Naive thymus-derived CD4-positive, alpha-beta T cell (primary cell): ENCODE measurements around the gene RBM23. TPM values are rescaled to one million over a fixed set of nuclear protein-coding genes. Genes with fewer than 3 reads are reported as not detected.

Experiments
- ATAC-seq: fragments of 150-1000 bp; cut with Tn5 transposase; 2 replicates; pipeline ENCODE4 v1.10.0; 2021; ENCODE audit warnings: mild to moderate bottlenecking, moderate library complexity
- CTCF ChIA-PET: fragments of 350-600 bp; sonication (Branson Sonifier 250); formaldehyde crosslinking; loops from one replicate; lab custom pipeline; 2021; ENCODE audit warnings: antibody characterized with exemption; lab: Charles Lee
- POLR2A ChIA-PET: fragments of 350-600 bp; sonication (Branson Sonifier 250); formaldehyde crosslinking; loops from one replicate; lab custom pipeline; 2021; ENCODE audit warnings: antibody characterized with exemption, inconsistent platforms; lab: Charles Lee
- DNase-seq, 9 donors: peaks; one replicate each; pipeline versions ENCODE4 v3.0.0 to v3.0.0-alpha.2; 2020 to 2022; ENCODE audit warnings: mixed read lengths in 1 of 9
- H3K27ac ChIP-seq: one replicate; pipeline ENCODE4 v1.7.0; 2013; ENCODE audit warnings: mild to moderate bottlenecking, low read depth, low read length, moderate library complexity
- H3K27me3 ChIP-seq, 2 donors: one replicate each; pipeline ENCODE4 v1.7.0; 2013; ENCODE audit warnings: low read length in 2 of 2, mild to moderate bottlenecking in 2 of 2, moderate library complexity in 2 of 2; ENCODE audit not compliant: control insufficient read depth in 2 of 2, insufficient read depth in 2 of 2
- H3K36me3 ChIP-seq, 3 experiments: 1 replicate in 2 of 3; 2 replicates in 1 of 3; pipeline ENCODE4 v1.7.0; 2013; ENCODE audit warnings: low read length in 3 of 3, mild to moderate bottlenecking in 3 of 3, moderate library complexity in 1 of 3; ENCODE audit not compliant: insufficient read depth in 3 of 3, control insufficient read depth in 2 of 3
- H3K4me1 ChIP-seq, 2 donors: one replicate each; pipeline ENCODE4 v1.7.0; 2013; ENCODE audit warnings: low read length in 2 of 2, mild to moderate bottlenecking in 2 of 2, moderate library complexity in 1 of 2; ENCODE audit not compliant: control insufficient read depth in 2 of 2, insufficient read depth in 2 of 2
- H3K4me3 ChIP-seq: 2 replicates; pipeline ENCODE4 v1.7.0; 2013; ENCODE audit warnings: mild to moderate bottlenecking, low read length
- H3K9me3 ChIP-seq, 3 experiments: 1 replicate in 2 of 3; 2 replicates in 1 of 3; pipeline ENCODE4 v1.7.0; 2013; ENCODE audit warnings: low read length in 3 of 3; ENCODE audit not compliant: control insufficient read depth in 2 of 3
- H3K27ac Mint-ChIP-seq, 9 donors: one replicate each; pipeline ENCODE4 v1.8.0; 2020 to 2022; ENCODE audit warnings: mixed read lengths in 9 of 9, mild to moderate bottlenecking in 8 of 9, moderate library complexity in 5 of 9, inconsistent platforms in 2 of 9
- H3K27me3 Mint-ChIP-seq, 5 donors: one replicate each; pipeline ENCODE4 v1.8.0; 2021 to 2022; ENCODE audit warnings: mixed read lengths in 5 of 5, mild to moderate bottlenecking in 1 of 5
- H3K36me3 Mint-ChIP-seq, 5 donors: one replicate each; pipeline ENCODE4 v1.8.0; 2020 to 2022; ENCODE audit warnings: mixed read lengths in 5 of 5, mild to moderate bottlenecking in 3 of 5, inconsistent platforms in 1 of 5
- H3K4me1 Mint-ChIP-seq, 7 donors: one replicate each; pipeline ENCODE4 v1.8.0; 2020 to 2022; ENCODE audit warnings: mixed read lengths in 7 of 7, mild to moderate bottlenecking in 3 of 7, inconsistent platforms in 1 of 7
- H3K4me3 Mint-ChIP-seq, 10 donors: one replicate each; pipeline ENCODE4 v1.8.0; 2020 to 2022; ENCODE audit warnings: mild to moderate bottlenecking in 10 of 10, mixed read lengths in 10 of 10, moderate library complexity in 6 of 10, inconsistent platforms in 2 of 10
- H3K9me3 Mint-ChIP-seq, 11 donors: one replicate each; pipeline ENCODE4 v1.8.0; 2020 to 2022; ENCODE audit warnings: mixed read lengths in 11 of 11, mild to moderate bottlenecking in 4 of 11, inconsistent platforms in 1 of 11, moderate library complexity in 1 of 11
- intact Hi-C, 2 donors: fragments of 100-400 bp; cut with micrococcal nuclease; formaldehyde crosslinking; loops; one replicate each; pipeline ENCODE4 v1.15.1; 2023
- polyA plus RNA-seq, 2 donors: library from polyadenylated mRNA; unstranded; fragments of 300-500 nt; fragmentation: Illumina TruSeq; gene quantifications; one replicate each; pipeline ENCODE4 v1.2.3, GENCODE V29; 2021
- total RNA-seq, 6 experiments: library from RNA in 5 of 6; stranded (reverse) in 5 of 6; gene quantifications; 1 replicate in 5 of 6; 2 replicates in 1 of 6; pipeline ENCODE4 v1.2.3 and lab custom pipeline; 2021 to 2026

RBM23 gene
- total and polyA plus RNA-seq, 7 experiments from 2014 or later = 51.2 to 140 (median 95.3) TPM

DNA sequence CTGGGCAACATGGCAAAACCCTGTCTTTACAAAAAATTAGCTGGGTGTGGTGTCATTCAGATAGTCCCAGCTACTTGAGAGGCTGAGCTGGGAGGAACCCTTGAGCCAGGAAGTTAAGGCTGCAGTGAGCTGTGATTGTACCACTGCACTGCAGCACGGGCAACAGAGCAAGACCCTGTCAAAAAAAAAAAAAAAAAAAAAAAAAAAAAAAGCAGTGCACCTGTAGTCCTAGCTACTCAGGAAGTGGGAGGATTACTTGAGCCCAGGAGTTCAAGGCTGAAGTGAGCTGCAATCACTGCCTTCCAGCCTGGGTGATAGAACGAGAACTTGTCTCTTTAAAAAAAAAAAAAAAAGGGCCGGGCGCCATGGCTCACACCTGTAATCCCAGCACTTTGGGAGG, 30.3 kb downstream of the RBM23 start:
- POLR2A ChIA-PET = interaction anchor here (0.7 to 10.6 kb wide), 9 partner anchors 8 to 1046 kb away, joined by 3 to 145 read pairs (median 5); partner anchors contain the start of genes DAD1, LRP10 and RBM23

DNA sequence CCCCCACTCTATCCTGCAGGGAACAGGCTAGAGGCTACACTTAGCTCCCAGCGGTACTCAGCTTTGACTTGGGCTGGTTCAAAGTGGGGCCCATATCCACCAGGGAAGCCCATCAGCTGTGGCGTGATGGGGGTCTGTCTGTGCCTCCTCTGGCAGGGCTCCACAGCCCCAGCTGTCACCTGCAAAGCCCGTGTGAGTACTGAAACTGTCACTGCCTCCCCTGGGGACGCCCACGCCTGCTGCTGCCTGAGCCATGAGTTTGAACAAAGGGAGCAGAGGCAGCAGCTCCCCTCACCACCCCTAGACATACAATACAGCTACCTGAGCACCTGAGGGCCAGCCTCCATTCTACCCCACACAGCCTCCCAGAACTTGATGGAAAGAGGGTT, 31.0 kb downstream of the RBM23 start:
- ATAC-seq = peak; percentile 18

More for the DNA sequence above, 30.3 kb downstream of the RBM23 start:
- intact Hi-C loops = loop anchor here (1.0 to 5.0 kb wide), 2 partner anchors 31 to 61 kb away; partner anchors contain the start of genes MRPL52 (in 1 of the 2) and RBM23 (in 1 of the 2)
- no peaks in the 10 kb centered on the region for H3K36me3 ChIP-seq
- CTCF ChIA-PET = interaction anchor here (0.6 to 8.0 kb wide), 13 partner anchors 8 to 944 kb away, joined by 3 to 75 read pairs (median 5); partner anchors contain the start of genes LRP10 and RBM23
- peak overlapping the region; percentile 75 for H3K27ac ChIP-seq
- DNase-seq = peak in 5 of 9 donors; percentile 14 to 48 (median 29)
- H3K4me3 ChIP-seq = peak overlapping the region; percentile 77
- H3K27me3 ChIP-seq = no peaks in the 10 kb centered on the region
- no peak for ATAC-seq
- H3K36me3 Mint-ChIP-seq = peaks cover 0 to 15% (median 8%) of the 10 kb centered on the region in 5 donors
- peaks cover 0 to 16% (median 0%) of the 10 kb centered on the region in 5 donors for H3K27me3 Mint-ChIP-seq
- H3K4me1 ChIP-seq = peaks cover 21 to 47% of the 10 kb centered on the region in 2 donors
- peak overlapping the region; percentile 42 to 98 (median 96) for H3K27ac Mint-ChIP-seq
- H3K4me1 Mint-ChIP-seq = peaks cover 34 to 61% (median 53%) of the 10 kb centered on the region in 7 donors
- no peaks in the 10 kb centered on the region for H3K9me3 Mint-ChIP-seq
- H3K4me3 Mint-ChIP-seq = peak overlapping the region; percentile 33 to 100 (median 92)
- H3K9me3 ChIP-seq = no peaks in the 10 kb centered on the region

DNA sequence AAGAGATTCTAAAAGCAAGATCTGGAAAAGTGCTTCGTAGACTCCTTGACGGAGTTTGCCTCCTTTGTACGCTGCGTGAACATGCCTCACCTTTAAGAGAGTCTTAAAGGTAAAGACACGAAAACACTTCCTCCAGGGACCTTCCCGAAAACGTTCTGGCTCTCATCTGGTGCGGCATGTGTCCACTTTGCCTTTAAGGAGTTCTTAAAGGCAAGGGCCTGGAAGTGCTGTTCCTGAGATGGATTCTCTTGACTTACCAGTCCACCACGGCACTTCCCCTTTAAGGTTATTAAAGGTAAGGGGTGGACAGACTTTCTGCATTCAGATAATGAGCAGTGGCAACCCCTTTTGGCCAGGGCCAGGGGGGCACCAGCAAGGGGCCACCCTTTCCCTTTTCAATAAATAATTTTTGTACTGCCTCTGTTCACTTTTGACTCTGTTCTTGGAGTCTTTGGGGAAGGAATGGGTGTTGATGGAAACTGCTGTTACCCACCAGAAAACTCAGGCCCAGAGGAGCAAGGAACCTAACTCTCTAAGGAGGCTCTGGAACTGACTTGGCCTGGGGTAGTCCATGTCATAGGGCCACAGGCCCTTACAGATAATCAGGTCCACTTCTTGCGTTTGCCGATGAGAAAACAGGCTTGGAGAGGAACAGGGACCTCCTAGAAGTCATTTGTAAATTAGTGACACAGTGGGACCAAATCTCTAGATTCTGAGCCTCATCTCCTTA, 31.5 kb downstream of the RBM23 start:
- peaks cover 0 to 21% (median 0%) of the 10 kb centered on the region in 5 donors for H3K27me3 Mint-ChIP-seq
- DNase-seq (peak in 6 of 9 donors; percentile 6 to 56 (median 41)), ATAC-seq (peak; percentile 47)
- peaks cover 37 to 72% (median 65%) of the 10 kb centered on the region in 7 donors for H3K4me1 Mint-ChIP-seq
- no peaks in the 10 kb centered on the region for H3K9me3 Mint-ChIP-seq
- H3K4me3 Mint-ChIP-seq = peak overlapping the region; percentile 88 to 100 (median 92)
- peak overlapping the region; percentile 85 to 98 (median 96) for H3K27ac Mint-ChIP-seq
- peaks cover 21 to 53% of the 10 kb centered on the region in 2 donors for H3K4me1 ChIP-seq
- POLR2A ChIA-PET = interaction anchor here (1.2 to 10.6 kb wide), 8 partner anchors 9 to 317 kb away, joined by 3 to 145 read pairs (median 4); partner anchors contain the start of genes DAD1, LRP10 and PRMT5
- H3K9me3 ChIP-seq = no peaks in the 10 kb centered on the region
- H3K36me3 ChIP-seq = no peaks in the 10 kb centered on the region
- CTCF ChIA-PET = interaction anchor here (0.7 to 8.0 kb wide), 6 partner anchors 15 to 408 kb away, joined by 3 to 75 read pairs (median 9); partner anchors contain the start of genes LRP10 and RBM23
- peak overlapping the region; percentile 77 for H3K4me3 ChIP-seq
- H3K36me3 Mint-ChIP-seq = peaks cover 0 to 10% (median 5%) of the 10 kb centered on the region in 5 donors
- H3K27ac ChIP-seq = peak overlapping the region; percentile 75
- intact Hi-C loops = loop anchor here (1.0 to 5.0 kb wide), 6 partner anchors 13 to 121 kb away; partner anchors contain the start of genes LRP10 (in 1 of the 2), MRPL52 (in 1 of the 2), OXA1L (in 1 of the 2) and PRMT5 (in 1 of the 2)
- H3K27me3 ChIP-seq = no peaks in the 10 kb centered on the region

More for the DNA sequence above, 31.0 kb downstream of the RBM23 start:
- peaks cover 37 to 68% (median 59%) of the 10 kb centered on the region in 7 donors for H3K4me1 Mint-ChIP-seq
- Histone ChIP-seq H3K4me3 (peak overlapping the region; percentile 77), H3K4me1 (peaks cover 21 to 53% of the 10 kb centered on the region in 2 donors), H3K27me3 (no peaks in the 10 kb centered on the region), H3K36me3 (no peaks in the 10 kb centered on the region), H3K27ac (peak overlapping the region; percentile 75), H3K9me3 (no peaks in the 10 kb centered on the region)
- peak overlapping the region; percentile 85 to 98 (median 96) for H3K27ac Mint-ChIP-seq
- CTCF ChIA-PET = interaction anchor here (0.7 to 8.0 kb wide), 5 partner anchors 12 to 409 kb away, joined by 3 to 75 read pairs (median 8); partner anchors contain the start of genes LRP10 and RBM23
- no peaks in the 10 kb centered on the region for H3K9me3 Mint-ChIP-seq
- POLR2A ChIA-PET = interaction anchor here (1.2 to 10.6 kb wide), 7 partner anchors 8 to 299 kb away, joined by 3 to 145 read pairs (median 5); partner anchors contain the start of genes DAD1, LRP10 and RBM23
- intact Hi-C loops = loop anchor here (1.0 to 5.0 kb wide), 6 partner anchors 12 to 122 kb away; partner anchors contain the start of genes RBM23 (in 2 of the 2), LRP10 (in 1 of the 2), MRPL52 (in 1 of the 2) and OXA1L (in 1 of the 2)
- H3K4me3 Mint-ChIP-seq = peak overlapping the region; percentile 88 to 100 (median 92)
- peaks cover 0 to 19% (median 0%) of the 10 kb centered on the region in 5 donors for H3K27me3 Mint-ChIP-seq
- H3K36me3 Mint-ChIP-seq = peaks cover 0 to 10% (median 6%) of the 10 kb centered on the region in 5 donors
- peak in 6 of 9 donors; percentile 28 to 53 (median 42) for DNase-seq

DNA sequence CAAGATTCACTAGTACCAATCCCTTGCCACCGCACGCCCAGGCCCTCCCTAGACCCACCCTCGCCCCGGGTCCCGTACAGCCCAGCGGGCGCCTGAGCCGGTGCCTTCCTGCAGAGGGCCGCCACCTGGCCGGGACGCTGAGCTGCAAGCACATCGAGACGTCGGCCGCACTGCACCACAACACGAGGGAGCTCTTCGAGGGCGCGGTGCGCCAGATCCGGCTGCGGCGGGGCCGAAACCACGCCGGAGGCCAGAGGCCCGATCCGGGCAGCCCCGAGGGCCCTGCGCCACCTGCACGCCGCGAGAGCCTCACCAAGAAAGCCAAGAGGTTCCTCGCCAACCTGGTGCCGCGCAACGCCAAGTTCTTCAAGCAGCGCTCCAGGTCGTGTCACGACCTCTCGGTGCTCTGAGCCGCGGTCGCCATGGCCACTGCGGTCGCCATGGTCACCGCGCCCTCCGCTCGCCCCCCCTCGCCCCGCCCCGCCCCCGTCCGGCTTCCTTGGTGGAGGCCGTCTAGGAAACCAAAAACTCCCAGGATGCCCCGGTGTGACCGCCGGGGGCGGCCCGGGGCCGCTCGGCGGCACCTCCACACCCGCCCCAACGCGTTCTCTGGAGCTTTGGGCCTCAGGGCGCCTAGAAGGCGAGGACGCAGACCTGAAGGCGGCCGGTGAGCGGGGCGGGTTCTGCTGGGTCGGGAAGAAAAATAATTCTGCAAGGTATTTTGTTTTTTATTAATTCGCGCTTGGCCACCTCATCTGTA, 32.3 kb downstream of the RBM23 start:
- peak overlapping the region; percentile 85 to 98 (median 96) for H3K27ac Mint-ChIP-seq
- no peaks in the 10 kb centered on the region for H3K36me3 ChIP-seq
- peak; percentile 80 for ATAC-seq
- CTCF ChIA-PET = interaction anchor here (0.6 to 8.0 kb wide), 7 partner anchors 9 to 316 kb away, joined by 3 to 75 read pairs (median 8); partner anchors contain the start of gene LRP10
- H3K27me3 ChIP-seq = no peaks in the 10 kb centered on the region
- peak; percentile 42 to 75 (median 69) for DNase-seq
- POLR2A ChIA-PET = interaction anchor here (0.6 to 10.6 kb wide), 10 partner anchors 9 to 416 kb away, joined by 3 to 145 read pairs (median 4); partner anchors contain the start of genes LRP10, OXA1L, PPP1R3E and PRMT5
- H3K36me3 Mint-ChIP-seq = peaks cover 0 to 10% (median 5%) of the 10 kb centered on the region in 5 donors
- peaks cover 0 to 21% (median 0%) of the 10 kb centered on the region in 5 donors for H3K27me3 Mint-ChIP-seq
- H3K4me3 ChIP-seq = peak overlapping the region; percentile 77
- no peaks in the 10 kb centered on the region for H3K9me3 Mint-ChIP-seq
- peaks cover 21 to 53% of the 10 kb centered on the region in 2 donors for H3K4me1 ChIP-seq
- H3K4me1 Mint-ChIP-seq = peaks cover 39 to 80% (median 72%) of the 10 kb centered on the region in 7 donors
- intact Hi-C loops = loop anchor here (1.0 to 5.0 kb wide), 7 partner anchors 14 to 120 kb away; partner anchors contain the start of genes LRP10 (in 1 of the 2), MRPL52 (in 1 of the 2), OXA1L (in 1 of the 2) and PRMT5 (in 1 of the 2)
- no peaks in the 10 kb centered on the region for H3K9me3 ChIP-seq
- peak overlapping the region; percentile 75 for H3K27ac ChIP-seq
- peak overlapping the region; percentile 88 to 100 (median 92) for H3K4me3 Mint-ChIP-seq

DNA sequence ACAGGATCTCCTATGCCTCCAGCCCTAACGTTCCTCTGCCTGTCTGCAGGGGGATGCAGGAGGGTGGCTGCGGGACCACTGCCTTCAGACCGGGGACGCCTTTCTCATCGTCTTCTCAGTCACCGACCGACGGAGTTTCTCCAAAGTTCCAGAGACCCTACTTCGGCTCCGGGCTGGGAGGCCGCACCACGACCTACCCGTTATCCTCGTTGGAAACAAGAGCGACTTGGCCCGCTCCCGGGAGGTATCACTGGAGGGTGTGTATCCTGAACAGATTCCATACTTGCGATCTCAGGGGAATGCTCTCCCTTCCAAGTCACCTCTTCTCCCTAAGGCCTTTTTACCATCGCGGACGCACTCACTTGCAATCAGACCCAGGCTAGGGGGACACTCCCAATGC, 33.0 kb downstream of the RBM23 start:
- no peaks in the 10 kb centered on the region for H3K9me3 Mint-ChIP-seq
- Histone ChIP-seq H3K36me3 (no peaks in the 10 kb centered on the region), H3K9me3 (no peaks in the 10 kb centered on the region), H3K4me3 (peak overlapping the region; percentile 77), H3K27ac (peak overlapping the region; percentile 75), H3K4me1 (peaks cover 21 to 53% of the 10 kb centered on the region in 2 donors), H3K27me3 (no peaks in the 10 kb centered on the region)
- intact Hi-C loops = loop anchor here (1.0 to 5.0 kb wide), 2 partner anchors 14 to 59 kb away; partner anchors contain the start of gene MRPL52 (in 1 of the 2)
- peak overlapping the region; percentile 24 to 97 (median 85) for H3K27ac Mint-ChIP-seq
- DNase-seq (no peak), ATAC-seq (no peak)
- H3K27me3 Mint-ChIP-seq = peaks cover 0 to 21% (median 0%) of the 10 kb centered on the region in 5 donors
- CTCF ChIA-PET = interaction anchor here (0.8 to 8.0 kb wide), 7 partner anchors 10 to 316 kb away, joined by 4 to 75 read pairs (median 8); partner anchors contain the start of gene LRP10
- peak overlapping the region; percentile 59 to 100 (median 90) for H3K4me3 Mint-ChIP-seq
- H3K36me3 Mint-ChIP-seq = peaks cover 0 to 10% (median 5%) of the 10 kb centered on the region in 5 donors
- POLR2A ChIA-PET = interaction anchor here (0.6 to 10.6 kb wide), 8 partner anchors 8 to 416 kb away, joined by 3 to 145 read pairs (median 6); partner anchors contain the start of genes LRP10, OXA1L, PPP1R3E and PRMT5
- H3K4me1 Mint-ChIP-seq = peaks cover 39 to 83% (median 74%) of the 10 kb centered on the region in 7 donors
